GM12892 (cell line): ENCODE data around the gene IL21R.

Source experiments
- POLR2A ChIP-seq: IDR thresholded peaks from 2 replicates; pipeline ENCODE4 v1.6.1; 2011; ENCODE audit warnings: low read depth, low read length, control low read depth
- POLR2AphosphoS5 ChIP-seq: IDR thresholded peaks from 2 replicates; pipeline ENCODE4 v1.6.1; 2011; ENCODE audit warnings: low read depth, low read length, control low read depth
- TAF1 ChIP-seq: IDR thresholded peaks from 2 replicates; pipeline ENCODE4 v1.6.1; 2011; ENCODE audit warnings: low read depth, mild to moderate bottlenecking, control low read depth, low read length, borderline replicate concordance

GRCh38 chr16:27362570-27363245 lies 39.3 kb upstream of the IL21R start:
- TF ChIP-seq POLR2AphosphoS5 (no peak), TAF1 (no peak), POLR2A (no peak)
